SK-N-DZ (cell line): ENCODE data around the gene SLC6A5.

Experiments
- DNase-seq: peaks from one replicate; pipeline ENCODE4 v3.0.0-alpha.2; 2015; ENCODE audit warnings: low spot score

Gene SLC6A5

GRCh38 chr11:20620988-20621387 lies 21.6 kb downstream of the SLC6A5 start:
- no peak for DNase-seq

- no peak for DNase-seq
These were observed 22.3 kb downstream of the SLC6A5 start for GRCh38 chr11:20621679-20622078.

- no peak for DNase-seq
These were observed 23.8 kb downstream of the SLC6A5 start for GRCh38 chr11:20623252-20623651.

- DNase-seq, result no peak
These were observed 26.9 kb downstream of the SLC6A5 start for GRCh38 chr11:20626279-20626678.

GRCh38 chr11:20627026-20627425 lies 27.6 kb downstream of the SLC6A5 start:
- DNase-seq, result no peak

GRCh38 chr11:20627701-20628100 lies 28.3 kb downstream of the SLC6A5 start:
- no peak for DNase-seq

- DNase-seq, result no peak
These were observed 32.2 kb downstream of the SLC6A5 start for GRCh38 chr11:20631519-20632168.

- no peak for DNase-seq
These were observed 32.7 kb downstream of the SLC6A5 start for GRCh38 chr11:20632169-20632532.

- DNase-seq, result no peak
These were observed 34.6 kb downstream of the SLC6A5 start for GRCh38 chr11:20634044-20634443.

GRCh38 chr11:20634781-20635180 lies 35.4 kb downstream of the SLC6A5 start:
- DNase-seq, result no peak

GRCh38 chr11:20638074-20638473 lies 38.7 kb downstream of the SLC6A5 start:
- no peak for DNase-seq

- DNase-seq, result no peak
These were observed 40.3 kb downstream of the SLC6A5 start for GRCh38 chr11:20639688-20640087.

GRCh38 chr11:20640401-20640800 lies 41.0 kb downstream of the SLC6A5 start:
- DNase-seq, result no peak

- DNase-seq, result no peak
These were observed 45.0 kb downstream of the SLC6A5 start for GRCh38 chr11:20644360-20644759.

- DNase-seq, result peak; percentile 74
These were observed 48.7 kb downstream of the SLC6A5 start for GRCh38 chr11:20647976-20648565.

GRCh38 chr11:20652150-20652806 lies 52.9 kb downstream of the SLC6A5 start:
- DNase-seq, result no peak

GRCh38 chr11:20654038-20654437 lies 54.6 kb downstream of the SLC6A5 start:
- no peak for DNase-seq

GRCh38 chr11:20656901-20657300 lies 57.5 kb downstream of the SLC6A5 start:
- peak; percentile 87 for DNase-seq

- no peak for DNase-seq
These were observed 58.7 kb downstream of the SLC6A5 start for GRCh38 chr11:20658135-20658534.

GRCh38 chr11:20661445-20661844 lies 62.0 kb downstream of the SLC6A5 start:
- no peak for DNase-seq

GRCh38 chr11:20661850-20662249 lies 62.4 kb downstream of the SLC6A5 start:
- no peak for DNase-seq

GRCh38 chr11:20668131-20668809 lies 68.9 kb downstream of the SLC6A5 start:
- DNase-seq, result no peak
